ENCODE results near the gene FMNL1. TPM values are rescaled to one million over a fixed set of nuclear protein-coding genes. Genes with fewer than 3 reads are reported as not detected.
A peak's percentile ranks its signal among the peaks of the same experiment; 100 is the strongest.

FMNL1 gene
- total RNA-seq, 4 donors from 2014 or later, result 0.22 to 5.2 (median 3.0) TPM

DNA sequence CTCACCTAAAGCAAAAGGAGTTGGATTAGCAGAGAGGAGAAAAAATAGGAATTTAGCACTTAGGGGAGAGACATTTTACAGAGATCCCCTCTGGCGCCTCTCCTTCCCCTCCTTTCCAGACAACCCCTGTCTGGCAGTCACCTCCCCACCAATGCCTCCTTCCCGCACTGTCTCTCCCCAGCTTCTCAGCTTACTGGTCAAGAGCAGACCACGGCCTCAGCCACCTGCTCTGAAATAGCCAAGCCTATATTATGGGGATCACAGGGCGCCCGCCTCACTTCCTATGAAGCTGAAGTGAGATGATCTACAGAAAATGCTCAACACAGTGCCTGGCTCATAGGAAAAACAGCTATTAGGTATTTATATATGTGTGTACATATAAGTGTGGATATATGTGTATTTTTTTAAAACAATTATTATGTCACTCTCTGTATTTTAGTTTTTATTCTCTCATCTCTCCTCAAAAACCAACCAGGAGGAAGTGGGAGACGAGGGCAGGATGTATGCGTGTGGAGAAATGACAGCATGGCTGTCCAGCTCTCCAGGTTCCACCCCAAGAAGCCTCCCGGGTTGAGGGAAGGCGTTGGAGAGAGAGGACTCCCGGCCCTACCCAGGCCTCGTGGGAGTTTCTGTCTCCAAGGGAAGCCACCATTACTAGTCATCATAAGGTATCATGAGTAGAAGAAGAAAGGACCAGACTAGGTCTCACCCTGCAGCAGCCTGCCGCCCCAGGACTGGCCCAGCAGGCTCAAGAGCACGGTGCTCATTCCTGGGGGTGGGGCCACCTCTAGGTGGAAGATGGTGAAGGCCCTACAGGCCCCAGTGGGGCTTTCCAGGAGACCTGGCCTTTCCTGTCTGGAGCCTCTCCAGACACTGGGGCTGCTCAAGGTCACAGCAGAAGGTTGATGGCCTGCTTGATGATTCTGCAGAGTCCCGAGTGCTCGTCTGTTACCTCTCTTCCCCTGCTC is 67.9 kb downstream of the FMNL1 start:
- Histone ChIP-seq H3K27me3 (no peaks in the 10 kb centered on the region), H3K4me3 (no peak overlapping the region), H3K27ac (peak overlapping the region; percentile 88 to 98 (median 94)), H3K9me3 (no peaks in the 10 kb centered on the region), H3K36me3 (peaks cover 0 to 15% of the 10 kb centered on the region in 2 donors), H3K4me1 (peaks cover 84 to 87% of the 10 kb centered on the region in 2 donors)
- in situ Hi-C loops (cut with MboI; ENCODE audit: low sequenced_read_pairs in 4 of 4), result no loop called here
- DNase-seq (peak in 1 of 2 donors; percentile 52), ATAC-seq (no peak)
- intact Hi-C loops (cut with DNase I; ENCODE audit: low total_unique reads), result loop anchor here (10.0 kb wide), 1 partner anchor 1515 kb away; the partner anchor contains the start of gene DUSP3
- TF ChIP-seq POLR2A (IDR thresholded peaks at IDR 0.05), result peak in 1 of 2 donors; percentile 25
- TF ChIP-seq, protein P1, sequence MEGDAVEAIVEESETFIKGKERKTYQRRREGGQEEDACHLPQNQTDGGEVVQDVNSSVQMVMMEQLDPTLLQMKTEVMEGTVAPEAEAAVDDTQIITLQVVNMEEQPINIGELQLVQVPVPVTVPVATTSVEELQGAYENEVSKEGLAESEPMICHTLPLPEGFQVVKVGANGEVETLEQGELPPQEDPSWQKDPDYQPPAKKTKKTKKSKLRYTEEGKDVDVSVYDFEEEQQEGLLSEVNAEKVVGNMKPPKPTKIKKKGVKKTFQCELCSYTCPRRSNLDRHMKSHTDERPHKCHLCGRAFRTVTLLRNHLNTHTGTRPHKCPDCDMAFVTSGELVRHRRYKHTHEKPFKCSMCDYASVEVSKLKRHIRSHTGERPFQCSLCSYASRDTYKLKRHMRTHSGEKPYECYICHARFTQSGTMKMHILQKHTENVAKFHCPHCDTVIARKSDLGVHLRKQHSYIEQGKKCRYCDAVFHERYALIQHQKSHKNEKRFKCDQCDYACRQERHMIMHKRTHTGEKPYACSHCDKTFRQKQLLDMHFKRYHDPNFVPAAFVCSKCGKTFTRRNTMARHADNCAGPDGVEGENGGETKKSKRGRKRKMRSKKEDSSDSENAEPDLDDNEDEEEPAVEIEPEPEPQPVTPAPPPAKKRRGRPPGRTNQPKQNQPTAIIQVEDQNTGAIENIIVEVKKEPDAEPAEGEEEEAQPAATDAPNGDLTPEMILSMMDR (IDR thresholded peaks at IDR 0.05 in 4 of 5, conservative IDR thresholded peaks at IDR 0.05 in 1 of 5), result no peak

DNA sequence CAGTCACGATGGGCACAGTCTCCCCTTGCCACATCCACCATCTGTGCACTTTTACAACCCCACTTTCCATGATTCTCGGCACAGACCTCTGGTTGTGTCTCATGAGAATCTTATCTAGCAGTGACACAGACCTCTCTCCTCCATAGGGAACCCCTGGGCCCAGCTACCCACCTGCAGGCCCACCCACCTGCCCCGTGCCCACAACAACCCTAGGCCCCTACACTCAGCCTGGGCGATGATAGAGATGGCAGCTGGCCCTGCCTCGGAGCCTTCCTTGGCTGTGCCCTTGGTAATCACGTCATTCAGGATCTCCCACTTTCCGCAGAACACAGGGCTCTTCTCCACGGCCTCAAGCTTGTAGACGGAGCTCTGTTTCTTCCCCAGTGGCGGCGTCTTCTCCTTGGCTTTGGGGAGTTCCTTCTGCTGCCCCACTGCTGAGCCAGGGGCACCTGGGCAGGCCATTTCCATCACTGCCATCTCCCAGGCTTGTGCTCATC is 68.6 kb downstream of the FMNL1 start:
- no peaks in the 10 kb centered on the region for H3K9me3 ChIP-seq
- intact Hi-C loops (cut with DNase I; ENCODE audit: low total_unique reads) (loop anchor here (10.0 kb wide), 1 partner anchor 1516 kb away; the partner anchor contains the start of gene DUSP3), in situ Hi-C loops (cut with MboI; ENCODE audit: low sequenced_read_pairs in 4 of 4) (no loop called here)
- ATAC-seq (no peak), DNase-seq (no peak)
- H3K27me3 ChIP-seq, result no peaks in the 10 kb centered on the region
- H3K27ac ChIP-seq, result peak overlapping the region; percentile 88 to 98 (median 94)
- H3K36me3 ChIP-seq, result peaks cover 0 to 15% of the 10 kb centered on the region in 2 donors
- no peak overlapping the region for H3K4me3 ChIP-seq
- TF ChIP-seq POLR2A (IDR thresholded peaks at IDR 0.05), result no peak
- TF ChIP-seq, protein P1 (IDR thresholded peaks at IDR 0.05 in 4 of 5, conservative IDR thresholded peaks at IDR 0.05 in 1 of 5), result no peak
- peaks cover 84 to 87% of the 10 kb centered on the region in 2 donors for H3K4me1 ChIP-seq

DNA sequence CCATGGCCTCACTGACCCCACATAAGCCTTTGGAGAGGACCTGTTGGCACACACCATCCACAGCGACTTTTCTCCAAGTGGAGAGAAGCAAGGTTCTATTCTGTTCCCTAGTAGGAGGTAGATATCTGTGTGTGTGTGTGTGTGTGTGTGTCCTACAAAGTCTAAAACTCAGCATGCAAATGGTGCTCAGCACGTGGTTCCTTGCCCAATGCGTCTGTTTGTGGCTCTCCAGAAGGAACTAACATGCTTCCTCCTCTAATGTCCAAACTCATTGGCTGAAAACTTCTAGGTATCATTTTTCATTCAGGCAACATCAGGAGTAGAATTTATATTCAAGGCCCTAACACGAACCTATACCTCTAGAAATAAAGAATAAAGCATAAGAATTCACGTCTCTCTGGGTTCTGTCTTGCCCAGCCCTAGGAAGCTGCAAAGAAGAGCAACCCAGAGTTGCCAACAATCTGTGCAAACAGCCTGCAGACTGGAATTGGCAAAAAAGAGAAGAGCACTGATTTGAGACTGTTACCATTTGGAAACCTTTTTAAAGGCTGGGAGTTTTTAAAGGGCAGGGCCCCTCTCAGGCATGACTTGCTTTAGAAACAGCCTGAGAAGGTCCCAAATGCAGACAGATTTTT is 69.6 kb downstream of the FMNL1 start:
- H3K4me3 ChIP-seq, result no peak overlapping the region
- no peaks in the 10 kb centered on the region for H3K27me3 ChIP-seq
- in situ Hi-C loops (cut with MboI; ENCODE audit: low sequenced_read_pairs in 4 of 4), result no loop called here
- H3K36me3 ChIP-seq, result peaks cover 0 to 8% of the 10 kb centered on the region in 2 donors
- H3K4me1 ChIP-seq, result peaks cover 89% of the 10 kb centered on the region in 2 donors
- TF ChIP-seq, protein P1 (IDR thresholded peaks at IDR 0.05 in 4 of 5, conservative IDR thresholded peaks at IDR 0.05 in 1 of 5), result no peak
- TF ChIP-seq POLR2A (IDR thresholded peaks at IDR 0.05), result peak; percentile 23 to 40
- intact Hi-C loops (cut with DNase I; ENCODE audit: low total_unique reads), result loop anchor here (10.0 kb wide), 1 partner anchor 1516 kb away; the partner anchor contains the start of gene DUSP3
- H3K27ac ChIP-seq, result peak overlapping the region; percentile 88 to 98 (median 94)
- ATAC-seq (peak; percentile 32 to 56), DNase-seq (peak; percentile 82 to 86)
- no peaks in the 10 kb centered on the region for H3K9me3 ChIP-seq

DNA sequence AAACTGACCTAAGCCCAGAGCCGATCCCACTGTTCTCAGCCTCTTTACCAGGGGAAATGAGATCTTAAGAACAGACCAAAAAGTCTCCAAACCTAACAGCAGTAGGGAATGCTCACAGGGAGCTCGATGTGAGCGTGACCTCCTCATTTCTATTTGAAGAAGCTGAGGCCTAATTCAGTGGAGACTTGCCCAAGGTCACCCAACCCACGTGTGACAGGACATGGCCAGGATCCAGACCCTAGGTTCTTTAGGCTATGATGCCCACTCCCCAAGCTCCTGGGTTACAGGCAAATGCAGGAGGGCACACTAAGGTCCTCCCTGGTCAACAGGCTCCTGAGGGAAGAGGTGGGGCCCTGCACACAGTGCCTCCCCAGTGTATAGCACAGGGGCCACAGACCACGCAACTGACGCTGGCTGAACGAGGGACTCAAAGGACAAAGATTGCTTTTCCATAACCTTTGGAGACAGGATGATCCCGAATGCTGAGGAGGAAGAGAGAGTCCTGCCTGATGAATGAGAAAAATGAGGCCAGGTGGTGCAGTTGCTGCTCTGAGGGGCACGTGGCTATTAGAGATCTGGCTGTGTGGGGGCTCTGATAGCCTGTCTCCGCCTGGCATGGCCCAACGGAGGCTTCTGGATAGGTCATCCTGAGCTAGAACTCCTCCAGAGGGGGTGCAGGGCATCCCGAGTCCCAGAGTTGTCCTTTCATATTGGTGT is 71.2 kb downstream of the FMNL1 start:
- in situ Hi-C loops (cut with MboI; ENCODE audit: low sequenced_read_pairs in 4 of 4) (no loop called here), intact Hi-C loops (cut with DNase I; ENCODE audit: low total_unique reads) (loop anchor here (1.0 to 10.0 kb wide), 2 partner anchors 10 to 1518 kb away; partner anchors contain the start of gene DUSP3)
- Histone ChIP-seq H3K36me3 (no peaks in the 10 kb centered on the region), H3K27me3 (no peaks in the 10 kb centered on the region), H3K4me3 (peak overlapping the region in 1 of 4 donors; percentile 11), H3K9me3 (no peaks in the 10 kb centered on the region), H3K4me1 (peaks cover 100% of the 10 kb centered on the region in 2 donors), H3K27ac (peak overlapping the region; percentile 88 to 98 (median 94))
- TF ChIP-seq POLR2A (IDR thresholded peaks at IDR 0.05), result no peak
- TF ChIP-seq, protein P1 (IDR thresholded peaks at IDR 0.05 in 4 of 5, conservative IDR thresholded peaks at IDR 0.05 in 1 of 5), result no peak
- peak; percentile 1 to 16 for ATAC-seq
- DNase-seq, result peak in 1 of 2 donors; percentile 63
